HEK293T (cell line): ENCODE measurements around the gene ZNF8.
A peak's percentile ranks its signal among the peaks of the same experiment; 100 is the strongest.
"Not testable (repeated sequence)": the region's sequence is repeated elsewhere in the genome, so short reads cannot be mapped to it uniquely, and the experiment has no call there.

Experiments used
- CTCF ChIA-PET: fragments of 350-600 bp; formaldehyde crosslinking; extraction: SDS; loops from one replicate; lab custom pipeline; 2021; ENCODE audit warnings: antibody characterized with exemption, inconsistent platforms; lab: Yijun Ruan, JAX
- POLR2A ChIA-PET: fragments of 350-600 bp; formaldehyde crosslinking; extraction: SDS; loops from one replicate; lab custom pipeline; 2020; ENCODE audit warnings: antibody characterized with exemption, inconsistent platforms; lab: Yijun Ruan, JAX
- DNase-seq: peaks from one replicate; pipeline ENCODE4 v3.0.0; 2012; ENCODE audit warnings: mixed read lengths; ENCODE audit errors: extremely low spot score
- ARNT ChIP-seq: fragments of 450-650 bp; IDR thresholded peaks from 2 replicates; pipeline ENCODE4 v1.6.1; 2017; ENCODE audit warnings: mild to moderate bottlenecking
- BHLHE40 ChIP-seq: fragments of 450-650 bp; IDR thresholded peaks from 2 replicates; pipeline ENCODE4 v1.6.1; 2016; ENCODE audit warnings: mild to moderate bottlenecking, moderate library complexity, borderline replicate concordance
- CTBP1 ChIP-seq: fragments of 450-650 bp; IDR thresholded peaks from 2 replicates; pipeline ENCODE4 v1.6.1; 2016; ENCODE audit warnings: borderline replicate concordance
- ELF4 ChIP-seq: fragments of 450-650 bp; IDR thresholded peaks from 2 replicates; pipeline ENCODE4 v1.6.1; 2017; ENCODE audit warnings: antibody characterized with exemption
- FOXA1 ChIP-seq: fragments of 450-650 bp; IDR thresholded peaks from 2 replicates; pipeline ENCODE4 v1.6.1; 2016; ENCODE audit warnings: mild to moderate bottlenecking
- FOXK2 ChIP-seq: fragments of 450-650 bp; IDR thresholded peaks from 2 replicates; pipeline ENCODE4 v1.6.1; 2016; ENCODE audit warnings: mild to moderate bottlenecking
- FOXM1 ChIP-seq: fragments of 450-650 bp; IDR thresholded peaks from 2 replicates; pipeline ENCODE4 v1.6.1; 2017; ENCODE audit warnings: mild to moderate bottlenecking, borderline replicate concordance
- HDGF ChIP-seq: fragments of 450-650 bp; IDR thresholded peaks from 2 replicates; pipeline ENCODE4 v1.6.1; 2017; ENCODE audit warnings: antibody characterized with exemption, borderline replicate concordance
- L3MBTL2 ChIP-seq: fragments of 450-650 bp; conservative IDR thresholded peaks from 2 replicates; pipeline ENCODE4 v1.6.1; 2016; ENCODE audit warnings: mild to moderate bottlenecking
- LEF1 ChIP-seq: fragments of 450-650 bp; IDR thresholded peaks from 2 replicates; pipeline ENCODE4 v1.6.1; 2017; ENCODE audit warnings: mild to moderate bottlenecking, borderline replicate concordance
- NFRKB ChIP-seq: fragments of 450-650 bp; IDR thresholded peaks from 2 replicates; pipeline ENCODE4 v1.6.1; 2016; ENCODE audit warnings: mild to moderate bottlenecking, moderate library complexity
- SP1 ChIP-seq: fragments of 450-650 bp; IDR thresholded peaks from 2 replicates; pipeline ENCODE4 v1.6.1; 2017
- SUZ12 ChIP-seq: fragments of 450-650 bp; IDR thresholded peaks from 2 replicates; pipeline ENCODE4 v1.6.1; 2016; ENCODE audit warnings: mild to moderate bottlenecking
- TARDBP ChIP-seq: fragments of 450-650 bp; IDR thresholded peaks from 2 replicates; pipeline ENCODE4 v1.6.1; 2016
- ZNF384 ChIP-seq: fragments of 450-650 bp; IDR thresholded peaks from 2 replicates; pipeline ENCODE4 v1.6.1; 2016
- TF ChIP-seq, protein P1 (sequence below): fragments of 450-650 bp; IDR thresholded peaks from 2 replicates; pipeline ENCODE4 v1.6.1; 2016

Gene ZNF8

DNA sequence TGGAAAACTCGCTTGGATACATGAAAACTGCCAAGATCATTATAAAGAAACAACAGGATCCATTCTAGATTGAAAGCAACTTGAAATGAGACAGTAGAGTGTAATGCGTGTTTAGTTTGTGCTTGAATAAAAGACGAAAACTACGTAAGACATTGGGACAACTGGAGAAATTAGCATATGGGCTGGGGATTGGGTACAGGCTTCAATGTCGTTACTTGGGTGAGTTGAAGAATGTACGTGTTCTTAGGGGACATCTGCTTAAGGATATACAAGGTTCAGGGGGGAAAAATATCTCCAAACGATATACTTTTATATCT is 26.0 kb downstream of the ZNF8 start:
- no peak for TF ChIP-seq ELF4
- no peak for TF ChIP-seq SP1
- no peak for TF ChIP-seq BHLHE40
- TF ChIP-seq LEF1, result no peak
- TF ChIP-seq SUZ12, result no peak
- TF ChIP-seq L3MBTL2, result no peak
- no peak for TF ChIP-seq CTBP1
- TF ChIP-seq FOXM1, result no peak
- TF ChIP-seq NFRKB, result no peak
- no peak for TF ChIP-seq HDGF
- ChIA-PET CTCF (no interaction called here), POLR2A (interaction anchor here (0.6 to 1.2 kb wide), 3 partner anchors 14 to 76 kb away, joined by 3 to 4 read pairs (median 3); partner anchors contain the start of gene ZNF497)
- no peak for DNase-seq

DNA sequence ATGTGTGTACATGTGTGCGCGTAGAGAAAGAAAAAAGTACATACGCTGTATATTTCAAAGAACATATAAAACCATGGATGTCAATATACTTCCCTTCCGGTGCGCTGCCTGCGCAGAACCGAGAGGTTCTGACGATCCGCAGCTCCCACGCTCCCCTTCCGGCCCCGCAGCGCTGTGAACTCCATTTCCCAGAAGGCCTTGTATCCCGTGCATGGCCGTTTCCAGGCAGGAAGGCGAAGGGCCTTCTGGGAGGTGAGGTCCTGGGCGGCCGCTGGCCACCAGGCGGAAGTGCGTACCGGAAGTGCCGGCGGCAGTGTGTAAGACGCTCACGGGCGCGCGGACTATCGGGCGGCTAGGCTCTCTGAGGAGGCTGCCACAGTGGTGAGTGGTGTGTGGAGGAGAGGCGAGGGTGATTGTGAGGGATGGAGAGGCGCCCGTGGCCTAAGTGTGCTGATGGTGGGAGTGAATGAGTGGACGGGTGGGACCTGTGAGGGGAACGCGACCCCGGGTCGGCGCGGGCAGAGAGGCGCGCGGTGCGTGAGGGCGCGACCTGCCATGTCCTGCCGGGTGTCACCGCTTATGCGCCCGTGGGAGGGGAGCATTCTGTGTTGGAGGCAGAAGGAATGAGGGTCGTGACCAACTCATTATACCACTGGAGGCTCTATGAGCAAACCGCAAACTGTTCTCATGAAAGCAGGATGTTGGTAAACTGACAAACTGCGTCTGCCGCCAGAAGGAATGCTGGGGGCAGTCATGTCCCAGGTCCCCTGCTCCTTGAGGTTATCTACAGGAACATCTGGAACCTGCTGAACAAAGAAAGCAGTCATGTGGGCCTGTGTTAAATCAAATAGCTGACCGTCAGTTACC is 26.5 kb downstream of the ZNF8 start, which contains the start of gene ERVK3-1:
ERVK3-1 (plus strand) TSS at position 313 of the 867 bp plus-strand sequence. CDS start 6,792 bp downstream, outside the sequence.
- TF ChIP-seq ELF4 (peak; percentile 97), CTBP1 (peak; percentile 34; the same call in 1 of the 2 replicates), SUZ12 (peak; percentile 90), ARNT (no peak), L3MBTL2 (peak; percentile 63)
- TF ChIP-seq, protein P1, sequence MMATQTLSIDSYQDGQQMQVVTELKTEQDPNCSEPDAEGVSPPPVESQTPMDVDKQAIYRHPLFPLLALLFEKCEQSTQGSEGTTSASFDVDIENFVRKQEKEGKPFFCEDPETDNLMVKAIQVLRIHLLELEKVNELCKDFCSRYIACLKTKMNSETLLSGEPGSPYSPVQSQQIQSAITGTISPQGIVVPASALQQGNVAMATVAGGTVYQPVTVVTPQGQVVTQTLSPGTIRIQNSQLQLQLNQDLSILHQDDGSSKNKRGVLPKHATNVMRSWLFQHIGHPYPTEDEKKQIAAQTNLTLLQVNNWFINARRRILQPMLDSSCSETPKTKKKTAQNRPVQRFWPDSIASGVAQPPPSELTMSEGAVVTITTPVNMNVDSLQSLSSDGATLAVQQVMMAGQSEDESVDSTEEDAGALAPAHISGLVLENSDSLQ, result no peak
- ChIA-PET POLR2A (interaction anchor here (0.6 to 1.5 kb wide), 4 partner anchors 14 to 122 kb away, joined by 3 to 4 read pairs (median 4); partner anchors contain the start of genes ZNF274, ZNF497 and ZSCAN22), CTCF (no interaction called here)
- DNase-seq, result peak; percentile 96

DNA sequence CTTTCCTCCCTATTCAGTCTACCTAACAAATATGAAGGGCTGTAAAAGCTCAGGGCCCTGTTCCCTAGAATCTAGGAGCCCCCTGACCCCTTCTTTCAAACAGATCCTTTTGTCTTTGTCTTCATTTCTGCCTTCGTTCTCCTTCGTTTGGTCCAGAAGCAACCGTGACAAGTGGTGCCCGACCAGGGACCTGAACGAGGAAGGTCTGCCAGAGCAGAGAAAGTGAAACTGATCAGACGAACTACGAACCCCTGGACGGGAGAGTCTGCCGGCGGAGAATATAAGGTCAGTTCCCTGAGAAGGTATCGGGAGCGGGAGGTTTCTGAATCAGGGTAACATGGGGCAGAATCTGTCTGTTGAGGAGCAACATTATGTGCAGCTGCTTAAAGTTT is 27.2 kb downstream of the ZNF8 start:
- TF ChIP-seq FOXK2 (no peak), TARDBP (no peak), NFRKB (no peak), LEF1 (no peak), CTBP1 (no peak), BHLHE40 (no peak), HDGF (no peak), SUZ12 (no peak), ZNF384 (no peak), ELF4 (no peak)
- TF ChIP-seq, protein P1, result no peak
- no peak for DNase-seq
- ChIA-PET CTCF (no interaction called here), POLR2A (interaction anchor here (1.4 to 1.5 kb wide), 2 partner anchors 21 to 123 kb away, joined by 3 to 4 read pairs; partner anchors contain the start of genes ZNF274 and ZSCAN22)

DNA sequence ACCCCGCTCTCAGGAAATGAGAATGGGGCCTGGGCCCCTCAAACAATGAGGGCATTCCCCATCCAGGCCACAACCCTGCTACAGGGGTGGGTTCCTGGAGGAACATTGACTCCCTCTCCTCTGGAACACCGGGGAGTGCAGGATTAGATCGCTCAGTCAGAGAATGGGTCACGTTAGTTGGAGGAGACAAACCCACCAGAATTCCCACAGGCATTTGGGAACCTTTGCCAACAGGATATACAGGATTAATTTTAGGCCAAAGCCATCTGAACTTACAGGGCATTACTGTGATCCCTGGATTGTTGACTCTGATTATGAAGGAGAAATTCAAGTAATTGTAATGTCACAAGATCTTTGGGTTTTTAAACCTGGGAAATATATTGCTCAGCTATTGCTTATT is 29.0 kb downstream of the ZNF8 start:
- POLR2A ChIA-PET, result no interaction called here
- TF ChIP-seq TARDBP (no peak), FOXM1 (no peak), SP1 (no peak), ZNF384 (no peak), ARNT (no peak), HDGF (no peak), CTBP1 (no peak), FOXK2 (no peak), NFRKB (no peak), BHLHE40 (no peak), LEF1 (no peak), SUZ12 (no peak), FOXA1 (no peak), ELF4 (no peak), L3MBTL2 (no peak)
- TF ChIP-seq, protein P1, result no peak
- no peak for DNase-seq
- CTCF ChIA-PET, result interaction anchor here (0.6 kb wide), 1 partner anchor 97 kb away, joined by 3 read pairs; no protein-coding TSS in a partner anchor

DNA sequence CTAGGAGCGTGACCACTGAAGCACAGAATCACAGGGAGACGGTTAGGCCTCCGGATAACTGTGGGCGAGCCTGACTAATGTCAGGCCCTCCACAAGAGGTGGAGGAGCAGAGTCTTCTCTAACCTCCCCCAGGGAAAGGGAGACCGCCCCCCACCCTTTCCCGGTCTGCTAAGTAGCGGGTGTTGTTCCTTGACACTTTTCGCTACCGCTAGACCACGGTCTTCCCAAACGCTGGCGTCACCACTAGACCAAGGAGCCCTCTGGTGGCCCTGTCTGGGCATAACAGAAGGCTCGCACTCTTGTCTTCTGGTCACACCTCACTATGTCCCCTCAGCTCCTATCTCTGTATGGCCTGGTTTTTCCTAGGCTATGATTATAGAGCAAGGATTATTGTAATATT is 31.9 kb downstream of the ZNF8 start:
- CTCF ChIA-PET, DNase-seq, POLR2A ChIA-PET: not testable (repeated sequence)

DNA sequence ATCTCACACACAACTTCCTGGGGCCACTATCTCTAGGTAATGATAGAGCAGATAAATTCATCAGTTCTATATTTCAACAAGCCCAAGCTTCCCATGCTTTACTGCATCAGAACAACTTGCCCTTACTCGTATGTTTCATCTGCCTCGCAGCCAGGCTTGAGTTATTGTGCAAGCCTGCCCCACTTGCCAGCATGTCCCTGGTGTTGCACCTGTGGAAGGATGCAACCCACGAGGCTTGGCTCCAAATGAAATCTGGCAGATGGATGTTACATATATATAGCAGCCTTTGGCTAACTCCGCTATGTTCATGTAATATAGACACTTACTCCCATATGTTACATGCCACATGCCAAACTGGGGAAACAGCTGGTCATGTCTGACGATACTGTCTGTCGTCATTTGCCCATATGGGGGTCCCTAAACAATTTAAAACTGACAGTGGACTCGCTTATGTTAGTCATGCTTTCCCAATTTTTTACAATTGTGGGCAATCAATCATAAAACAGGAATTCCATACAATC is 32.6 kb downstream of the ZNF8 start:
- POLR2A ChIA-PET, result no interaction called here
- no peak for TF ChIP-seq LEF1
- TF ChIP-seq TARDBP, result no peak
- no peak for TF ChIP-seq CTBP1
- no peak for TF ChIP-seq SP1
- TF ChIP-seq FOXK2, result no peak
- no peak for TF ChIP-seq ELF4
- TF ChIP-seq ARNT, result no peak
- no peak for TF ChIP-seq ZNF384
- no peak for TF ChIP-seq L3MBTL2
- no peak for TF ChIP-seq NFRKB
- no peak for TF ChIP-seq SUZ12
- no peak for TF ChIP-seq BHLHE40
- no peak for TF ChIP-seq FOXM1
- TF ChIP-seq, protein P1, result no peak
- no peak for TF ChIP-seq HDGF
- TF ChIP-seq FOXA1, result no peak
- no peak for DNase-seq
- CTCF ChIA-PET, result no interaction called here
